GM18498 (cell line): ENCODE results near the gene IMMP2L.
"Not testable (repeated sequence)": the region's sequence is repeated elsewhere in the genome, so short reads cannot be mapped to it uniquely, and the experiment has no call there.

Experiments used
- ATAC-seq: cut with Tn5 transposase; IDR thresholded peaks from one replicate; pipeline ENCODE4 v1.9.1; 2021; ENCODE audit warnings: mild to moderate bottlenecking, moderate library complexity; ENCODE audit not compliant: unreplicated experiment

The IMMP2L gene

DNA sequence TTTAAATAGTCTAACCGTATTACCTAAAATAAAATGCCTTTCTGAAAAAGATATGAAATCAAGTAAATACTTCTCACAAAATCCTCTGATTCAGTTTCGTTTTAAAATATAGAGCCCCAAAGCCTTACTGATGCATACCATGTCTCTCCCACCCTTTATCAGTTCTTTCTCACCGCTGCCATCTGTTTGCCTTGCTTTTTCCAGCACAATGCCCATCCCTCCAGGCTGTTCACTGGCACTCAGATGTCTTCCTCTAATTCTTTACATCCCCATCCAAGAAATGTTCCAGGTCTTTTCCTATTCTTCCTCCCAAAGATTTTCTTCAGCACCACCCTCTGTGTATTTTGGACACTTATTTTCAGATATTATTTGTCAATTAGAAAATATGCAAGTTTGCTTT is 587.9 kb downstream of the IMMP2L start:
- no peak for ATAC-seq

DNA sequence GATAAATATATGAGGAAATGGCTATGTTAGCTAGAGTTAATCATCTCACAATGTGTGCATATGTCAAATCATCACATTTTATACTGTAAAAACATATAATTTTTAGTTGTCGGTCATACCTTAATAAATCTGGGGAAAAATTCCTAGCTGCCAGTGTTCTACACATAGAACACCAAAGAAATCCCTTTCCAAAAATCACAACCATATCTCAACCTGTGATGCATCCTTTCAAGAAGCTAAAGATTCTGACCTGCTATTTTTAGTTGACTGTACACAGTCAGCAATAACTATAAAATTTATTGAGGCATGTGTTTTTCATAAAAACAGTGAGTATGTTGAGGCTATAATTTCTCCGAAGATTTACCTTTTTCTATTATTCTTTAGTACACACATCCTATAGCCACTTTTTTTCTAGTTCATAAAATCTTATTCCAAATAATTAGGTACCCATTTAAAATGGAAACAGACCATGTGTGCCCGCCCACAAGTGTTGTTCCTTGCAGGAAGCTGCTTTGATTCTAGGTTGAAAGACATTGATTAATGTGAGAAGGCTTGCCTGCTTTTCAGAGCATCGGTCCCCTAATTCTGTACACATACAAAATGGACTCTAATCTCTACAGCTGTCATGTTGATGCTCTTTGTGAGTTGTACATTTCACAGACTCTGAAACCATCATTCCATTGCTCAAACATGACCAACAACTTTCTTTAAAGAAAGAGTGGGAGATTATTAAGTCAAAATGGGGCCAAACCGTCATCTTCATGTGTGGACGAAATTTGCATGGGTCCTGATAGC is 588.9 kb downstream of the IMMP2L start:
- no peak for ATAC-seq

GRCh38 chr7:110964775-110965174 is 597.5 kb downstream of the IMMP2L start:
- no peak for ATAC-seq

- no peak for ATAC-seq
These were observed 599.5 kb downstream of the IMMP2L start for GRCh38 chr7:110962826-110963225.

DNA sequence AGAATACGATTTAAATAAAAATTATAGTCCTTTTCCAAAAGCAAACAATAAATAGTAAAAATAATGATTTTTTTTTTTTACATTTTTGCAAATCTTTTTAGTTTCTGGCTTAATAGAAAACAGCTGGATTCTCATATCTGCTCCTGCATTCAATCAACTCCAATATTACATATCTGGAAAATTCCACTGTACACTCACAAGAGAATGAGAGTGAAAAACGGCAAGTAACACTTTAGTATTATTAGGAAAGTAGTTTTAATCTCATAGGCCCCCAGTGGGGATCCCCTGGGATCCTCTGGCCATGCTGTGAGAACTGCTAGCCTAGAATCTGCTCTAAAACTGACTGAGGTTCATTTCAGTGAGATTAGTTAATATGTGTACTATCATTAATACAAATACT is 599.9 kb downstream of the IMMP2L start:
- no peak for ATAC-seq

DNA sequence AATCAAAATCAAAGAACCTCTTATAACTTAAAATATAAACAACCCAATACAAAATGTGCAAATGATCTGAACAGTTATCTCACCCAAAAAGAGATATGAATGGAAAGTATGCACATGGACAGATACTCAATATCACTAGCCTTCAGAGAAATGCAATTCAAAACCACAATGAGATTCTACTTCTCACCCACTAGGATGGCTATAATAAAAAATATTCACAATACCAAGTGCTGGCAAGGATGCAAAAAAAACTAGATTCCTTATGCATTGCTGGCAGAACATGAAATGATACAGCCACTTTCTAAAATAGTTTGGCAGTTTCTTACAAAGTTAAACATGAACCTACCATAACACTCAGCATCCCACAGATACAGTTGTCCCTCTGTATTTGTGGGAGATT is 601.5 kb downstream of the IMMP2L start:
- no peak for ATAC-seq

DNA sequence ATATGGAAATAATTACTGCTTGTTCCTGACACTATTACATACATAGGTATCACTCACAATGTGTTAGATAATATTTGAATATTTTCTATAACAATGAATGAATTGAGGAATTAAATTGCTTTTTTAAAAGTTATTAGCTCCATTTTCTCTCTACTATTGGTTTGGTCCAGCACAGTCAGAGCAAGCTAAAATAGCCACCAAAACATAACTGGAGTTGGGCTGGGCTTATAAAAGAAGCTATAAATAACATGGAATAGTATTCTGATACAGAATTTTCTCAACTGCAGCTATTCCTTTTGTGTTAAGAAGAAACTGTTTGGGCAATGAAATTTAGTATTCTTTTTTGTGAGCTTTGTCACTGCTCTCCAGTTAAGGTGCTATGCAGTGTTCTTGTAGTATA is 614.0 kb downstream of the IMMP2L start:
- ATAC-seq, result no peak

GRCh38 chr7:110947408-110947807 is 614.9 kb downstream of the IMMP2L start:
- no peak for ATAC-seq

DNA sequence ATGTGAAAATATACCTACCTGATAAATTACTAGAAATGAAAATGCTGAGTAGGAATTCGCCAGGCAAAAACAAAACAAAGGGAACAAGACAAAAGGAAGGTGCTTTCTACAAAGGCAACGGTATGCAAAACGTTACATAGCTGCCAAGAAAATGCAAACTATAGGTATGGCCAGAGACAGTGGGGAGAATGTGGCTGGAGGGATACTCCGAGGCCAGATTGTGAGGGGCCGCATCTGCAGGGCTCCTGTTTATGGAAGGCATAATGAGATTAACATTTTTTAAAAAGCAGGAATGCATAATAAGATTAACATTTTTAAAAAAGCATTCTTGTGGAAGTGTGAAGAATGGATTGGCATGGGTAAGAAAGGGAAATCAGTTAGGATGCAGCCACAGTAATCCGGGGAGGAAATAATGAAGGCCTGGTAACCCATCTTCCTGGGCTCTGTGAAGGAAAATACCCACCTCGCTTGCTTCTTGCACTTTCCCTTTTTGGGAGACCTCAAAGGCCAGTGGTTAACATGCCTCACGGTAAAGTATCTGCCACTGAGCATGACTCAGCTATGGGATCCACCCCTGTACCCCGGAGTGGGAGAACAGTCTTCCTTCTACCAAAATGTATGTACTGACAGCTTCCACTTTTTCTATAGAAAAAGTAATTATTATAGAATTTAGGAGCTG is 617.2 kb downstream of the IMMP2L start:
- no peak for ATAC-seq

DNA sequence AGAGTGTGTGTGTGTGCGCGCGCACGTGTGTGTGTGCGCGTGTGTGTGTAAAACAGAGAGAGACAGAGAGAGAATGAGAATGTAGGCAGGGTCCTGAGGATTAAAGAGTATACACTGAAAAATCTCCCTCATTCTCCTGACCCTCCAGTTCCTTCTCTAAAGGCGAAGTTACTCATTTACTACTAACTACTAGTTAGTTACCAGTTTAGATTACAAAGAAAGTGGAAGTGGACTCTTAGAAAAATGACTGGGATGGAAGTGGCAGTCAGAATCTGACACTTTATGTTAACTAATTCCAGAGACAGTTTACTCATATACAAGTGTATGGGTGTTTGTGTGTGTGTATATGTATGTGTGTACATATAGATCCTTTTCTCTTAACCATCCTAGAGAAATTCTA is 617.8 kb downstream of the IMMP2L start:
- no peak for ATAC-seq

DNA sequence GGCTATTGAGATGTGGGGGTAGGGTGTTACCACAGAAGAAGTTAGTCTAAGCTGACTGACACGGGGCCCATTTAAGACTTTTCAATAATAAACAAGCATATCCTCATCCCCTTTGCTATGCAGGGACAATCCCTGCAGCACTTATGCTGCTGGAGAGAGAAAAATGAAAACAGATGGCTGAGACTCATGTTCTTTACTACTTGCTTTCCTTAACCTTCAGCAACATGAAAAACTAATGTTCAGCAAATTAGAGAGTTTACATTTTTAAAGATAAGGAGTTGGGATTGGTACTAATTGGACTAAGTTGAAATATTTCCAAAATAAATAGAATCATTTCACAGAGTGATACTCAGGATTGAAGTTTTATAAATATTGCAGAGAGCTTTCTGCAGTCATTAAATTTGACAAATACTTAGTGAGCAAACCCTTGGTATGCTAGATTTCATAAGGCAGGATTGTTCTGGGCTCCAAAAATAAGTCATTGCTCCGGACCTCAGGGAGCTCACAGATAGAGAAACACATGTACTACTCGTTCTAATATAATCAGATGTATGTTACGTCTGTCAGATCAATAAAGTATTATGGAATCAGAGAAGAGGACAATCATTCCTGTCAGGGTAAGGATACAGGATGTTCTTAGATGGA is 618.5 kb downstream of the IMMP2L start:
- no peak for ATAC-seq

GRCh38 chr7:110941385-110941784 is 620.9 kb downstream of the IMMP2L start:
- ATAC-seq, result no peak

- ATAC-seq, result no peak
These were observed 621.5 kb downstream of the IMMP2L start for GRCh38 chr7:110940756-110941155.

GRCh38 chr7:110938165-110938564 is 624.1 kb downstream of the IMMP2L start:
- no peak for ATAC-seq

DNA sequence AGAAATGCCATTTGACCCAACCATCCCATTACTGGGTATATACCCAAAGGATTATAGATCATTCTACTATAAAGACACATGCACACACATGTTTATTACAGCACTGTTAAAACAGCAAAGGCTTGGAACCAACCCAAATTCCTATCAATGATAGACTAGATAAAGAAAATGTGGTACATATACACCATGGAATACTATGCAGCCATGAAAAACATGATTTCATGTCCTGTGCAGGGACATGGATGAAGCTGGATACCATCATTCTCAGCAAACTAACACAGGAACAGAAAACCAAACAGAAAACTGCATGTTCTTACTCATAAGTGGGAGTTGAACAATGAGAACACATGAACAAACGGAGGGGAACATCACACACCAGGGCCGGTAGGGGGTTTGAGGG is 625.6 kb downstream of the IMMP2L start:
- not testable (repeated sequence) for ATAC-seq

DNA sequence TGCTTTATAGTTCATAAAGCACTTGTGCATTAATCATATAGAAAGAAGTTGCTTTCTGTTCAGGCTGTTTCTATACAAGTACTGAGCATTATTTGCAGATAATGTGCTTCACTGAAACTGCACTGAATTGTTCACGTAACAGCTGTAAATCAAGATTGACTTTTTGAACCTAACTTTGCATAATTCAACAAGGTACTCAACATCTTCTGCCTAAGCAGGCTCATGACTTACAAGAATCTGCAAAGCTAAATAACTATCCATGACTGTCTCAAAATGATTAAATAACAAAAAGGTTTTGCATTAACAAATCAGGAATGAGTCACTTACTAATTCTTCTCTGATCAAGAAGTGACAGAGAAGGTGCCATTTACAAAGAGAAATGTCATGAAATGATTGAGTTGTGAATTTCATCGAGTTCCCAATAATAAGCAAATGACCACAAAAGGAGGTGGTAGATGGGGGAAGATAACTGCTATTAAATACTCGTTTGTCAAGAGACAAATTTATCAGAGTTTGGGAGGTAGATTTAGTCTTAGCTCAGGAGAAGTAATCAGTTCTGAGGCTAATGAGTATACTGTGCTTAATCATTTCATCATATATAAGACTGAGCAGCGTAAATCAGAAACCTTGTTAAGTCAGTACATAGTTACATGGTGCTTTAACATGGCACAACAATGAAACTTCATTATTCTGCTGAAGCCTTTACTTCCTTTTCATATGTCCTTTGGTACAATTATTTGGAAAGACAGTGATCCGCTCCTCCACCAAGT is 632.6 kb downstream of the IMMP2L start:
- ATAC-seq, result no peak

DNA sequence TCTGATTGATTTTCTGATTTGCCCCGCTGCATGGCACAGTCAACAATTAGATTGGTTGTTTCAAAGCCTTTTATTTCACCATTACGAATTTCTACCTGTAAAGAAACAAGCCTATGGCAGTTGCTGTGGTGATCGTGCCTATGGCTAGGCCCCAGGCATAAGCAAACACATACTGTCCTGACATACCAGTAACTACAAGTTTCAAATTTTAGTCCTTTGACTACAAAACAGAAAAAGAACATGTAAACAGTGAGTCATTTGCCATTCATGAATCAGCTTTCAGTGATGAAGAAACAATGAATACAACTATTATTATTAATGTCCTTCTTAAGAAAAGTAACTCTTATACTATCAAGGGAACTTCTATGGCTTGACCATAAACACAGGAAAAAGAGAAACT is 639.4 kb downstream of the IMMP2L start:
- no peak for ATAC-seq

DNA sequence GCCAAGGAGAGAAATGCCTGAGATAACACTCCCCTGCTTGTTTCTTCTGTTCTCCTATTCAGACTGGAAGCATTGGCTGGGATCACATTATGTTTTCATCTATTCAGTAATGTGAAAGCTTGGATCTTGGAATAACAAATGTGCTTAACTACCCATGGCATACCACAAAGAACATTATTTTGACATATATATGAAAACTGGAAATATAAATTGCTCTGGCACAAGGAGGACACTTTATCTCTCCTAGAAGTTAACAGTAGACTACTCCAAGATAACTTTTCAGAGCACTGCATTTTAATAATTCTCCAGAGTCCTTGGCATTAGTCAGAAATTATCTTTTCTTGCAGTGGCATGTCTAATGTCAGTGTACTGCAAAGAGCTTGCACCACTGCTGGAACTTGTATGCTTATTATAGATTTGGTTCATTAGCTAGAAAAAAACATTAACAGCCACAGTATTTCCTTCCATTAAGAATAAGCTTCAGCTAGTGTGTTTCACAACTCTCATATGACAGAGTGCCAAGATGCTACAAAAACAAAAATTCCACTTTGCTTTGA is 640.6 kb downstream of the IMMP2L start:
- ATAC-seq, result no peak

DNA sequence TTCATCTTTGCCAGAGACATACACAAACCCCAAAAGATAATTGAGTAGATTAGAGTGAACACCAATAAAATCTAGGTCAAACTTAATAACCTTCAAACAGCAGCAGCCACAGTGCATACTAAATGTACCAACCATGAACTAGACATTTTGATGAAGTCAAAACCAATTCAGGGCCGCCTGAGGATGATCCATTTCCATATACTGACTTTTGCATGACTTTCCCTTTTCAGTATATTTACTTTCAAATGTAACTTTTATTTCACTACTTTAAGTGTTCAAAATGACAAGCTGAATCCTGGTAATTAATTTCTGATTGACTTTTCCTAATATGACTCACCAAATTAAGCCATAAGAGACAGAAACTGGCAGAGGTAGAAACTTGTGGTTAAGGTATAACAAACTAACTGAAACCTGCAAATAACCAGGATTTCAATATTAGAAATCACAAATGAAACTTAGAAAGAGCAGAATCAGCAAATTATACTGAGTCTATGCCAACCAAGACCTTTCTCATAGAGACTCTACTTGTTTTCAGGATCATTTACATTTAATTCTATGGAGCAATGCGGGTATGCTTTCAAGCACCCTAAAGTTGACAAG is 643.2 kb downstream of the IMMP2L start:
- ATAC-seq, result peak; percentile 81

DNA sequence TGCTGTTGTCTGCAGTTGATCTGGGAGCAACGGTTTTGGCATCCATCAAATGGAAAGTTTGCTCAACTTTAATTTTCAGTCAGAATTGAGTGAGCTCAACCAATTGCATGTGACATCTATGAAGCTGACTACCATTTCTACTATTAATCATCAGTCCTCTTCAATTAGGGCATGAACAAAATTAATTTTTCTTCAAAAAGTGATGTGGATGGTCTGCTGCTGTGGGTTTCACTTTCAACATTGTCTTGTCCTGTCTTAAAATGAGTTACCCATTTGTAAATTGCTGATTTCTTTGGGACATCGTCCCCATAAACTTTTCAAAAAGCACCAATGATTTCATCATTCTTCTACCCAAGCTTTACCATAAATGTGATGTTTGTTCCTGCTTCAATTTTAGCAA is 648.0 kb downstream of the IMMP2L start:
- no peak for ATAC-seq

- ATAC-seq, result no peak
These were observed 650.7 kb downstream of the IMMP2L start for GRCh38 chr7:110911632-110912031.
